Right renal pelvis (tissue), 4 donors: ENCODE data around the gene EHF. TPM values are rescaled to one million over a fixed set of nuclear protein-coding genes. Genes with fewer than 3 reads are reported as not detected.
"Not testable (repeated sequence)": the region's sequence is repeated elsewhere in the genome, so short reads cannot be mapped to it uniquely, and the experiment has no call there.

Experiments used
- DNase-seq, 4 donors: peaks; one replicate each; pipeline ENCODE4 v3.0.0-alpha.2; 2013; ENCODE audit warnings: low read depth in 4 of 4, low spot score in 3 of 4, missing footprints in 1 of 4
- polyA plus RNA-seq, 4 donors: library from polyadenylated mRNA; unstranded; fragments of 120-200 nt; gene quantifications; one replicate each; pipeline ENCODE4 v1.2.1, GENCODE V29; 2013; ENCODE audit not compliant: insufficient read length in 4 of 4

Gene EHF
- polyA plus RNA-seq, 4 donors = 18.0 to 35.1 (median 26.4) TPM

GRCh38 chr11:34659096-34659733 lies 38.3 kb downstream of the EHF start:
- DNase-seq = no peak

- no peak for DNase-seq
These were observed 44.4 kb downstream of the EHF start for GRCh38 chr11:34665077-34665835.

GRCh38 chr11:34667810-34668582 lies 47.1 kb downstream of the EHF start:
- no peak for DNase-seq

GRCh38 chr11:34668583-34669053 lies 47.7 kb downstream of the EHF start:
- no peak for DNase-seq

- DNase-seq = no peak
These were observed 48.6 kb downstream of the EHF start for GRCh38 chr11:34669458-34669857.

- no peak for DNase-seq
These were observed 50.2 kb downstream of the EHF start for GRCh38 chr11:34671117-34671516.

- no peak for DNase-seq
These were observed 51.1 kb downstream of the EHF start for GRCh38 chr11:34671946-34672345.

- DNase-seq = no peak
These were observed 53.1 kb downstream of the EHF start for GRCh38 chr11:34674038-34674437.

GRCh38 chr11:34676227-34676626 lies 55.3 kb downstream of the EHF start:
- no peak for DNase-seq

GRCh38 chr11:34679681-34680080 lies 58.8 kb downstream of the EHF start:
- no peak for DNase-seq

GRCh38 chr11:34680206-34680605 lies 59.3 kb downstream of the EHF start:
- no peak for DNase-seq

GRCh38 chr11:34680918-34681586 lies 60.2 kb downstream of the EHF start:
- no peak for DNase-seq

- no peak for DNase-seq
These were observed 61.9 kb downstream of the EHF start for GRCh38 chr11:34682825-34683224.

GRCh38 chr11:34683396-34683795 lies 62.5 kb downstream of the EHF start:
- no peak for DNase-seq

- no peak for DNase-seq
These were observed 65.0 kb downstream of the EHF start for GRCh38 chr11:34685864-34686263.

GRCh38 chr11:34692299-34692698 lies 71.4 kb downstream of the EHF start:
- not testable (repeated sequence) for DNase-seq

- DNase-seq = no peak
These were observed 76.0 kb downstream of the EHF start for GRCh38 chr11:34696862-34697261.

- DNase-seq = no peak
These were observed 86.0 kb downstream of the EHF start for GRCh38 chr11:34706709-34707461.

GRCh38 chr11:34707462-34707840 lies 86.6 kb downstream of the EHF start:
- no peak for DNase-seq
